D721Med (cell line): ENCODE results near the gene MRPS14.

ENCODE experiments used
- DNase-seq: peaks from one replicate; pipeline ENCODE4 v3.0.0; 2011; ENCODE audit warnings: low spot score; ENCODE audit not compliant: insufficient read length
- FAIRE-seq: peaks from 2 replicates; lab custom pipeline; 2011; peaks lifted over from hg19 to GRCh38; lab: Jason Lieb, UNC
- CTCF ChIP-seq: IDR thresholded peaks from 2 replicates; pipeline ENCODE4 v1.5.1; 2012; ENCODE audit warnings: mild to moderate bottlenecking, control low read depth; ENCODE audit not compliant: insufficient read depth; ENCODE audit errors: missing control alignments

Gene MRPS14

GRCh38 chr1:174984952-174985351 lies 38.3 kb downstream of the MRPS14 start:
- no peak for FAIRE-seq
- DNase-seq: no peak
- TF ChIP-seq CTCF: no peak

GRCh38 chr1:174982971-174983689 lies 40.1 kb downstream of the MRPS14 start:
- DNase-seq (no peak), FAIRE-seq (peak; percentile 61)
- TF ChIP-seq CTCF: peak; percentile 66

GRCh38 chr1:174976436-174977108 lies 46.7 kb downstream of the MRPS14 start:
- DNase-seq: no peak
- FAIRE-seq: peak; percentile 56
- TF ChIP-seq CTCF: no peak

- FAIRE-seq (peak; percentile 11), DNase-seq (no peak)
Observed at GRCh38 chr1:174975764-174976163, 47.5 kb downstream of the MRPS14 start.

GRCh38 chr1:174974711-174975119 lies 48.5 kb downstream of the MRPS14 start:
- TF ChIP-seq CTCF: no peak
- FAIRE-seq: no peak

More at GRCh38 chr1:174975764-174976163, 47.5 kb downstream of the MRPS14 start:
- TF ChIP-seq CTCF: no peak

GRCh38 chr1:174971902-174972301 lies 51.3 kb downstream of the MRPS14 start:
- TF ChIP-seq CTCF: no peak
- DNase-seq (no peak), FAIRE-seq (no peak)

More at GRCh38 chr1:174974711-174975119, 48.5 kb downstream of the MRPS14 start:
- DNase-seq: no peak

- FAIRE-seq (no peak), DNase-seq (no peak)
- TF ChIP-seq CTCF: no peak
Observed at GRCh38 chr1:174971466-174971865, 51.8 kb downstream of the MRPS14 start.
